K562 (cell line): ENCODE measurements around the gene LTBP2. TPM values are rescaled to one million over a fixed set of nuclear protein-coding genes. Genes with fewer than 3 reads are reported as not detected.
A peak's percentile ranks its signal among the peaks of the same experiment; 100 is the strongest.

Experiments
- BDP1 ChIP-seq: IDR thresholded peaks from 3 replicates; pipeline ENCODE4 v1.6.1; 2011; ENCODE audit not compliant: insufficient read length, insufficient read depth
- EGR1 ChIP-seq: fragments of 450-650 bp; conservative IDR thresholded peaks from 2 replicates; pipeline ENCODE4 v1.6.1; 2017; ENCODE audit warnings: mild to moderate bottlenecking
- HNRNPH1 ChIP-seq: fragments of 200-400 bp; formaldehyde crosslinking; optimal IDR thresholded peaks from 2 replicates; pipeline ENCODE3; 2017; ENCODE audit warnings: low read depth, mild to moderate bottlenecking, low read length, moderate library complexity
- NUFIP1 ChIP-seq: fragments of 450-650 bp; IDR thresholded peaks from 2 replicates; pipeline ENCODE4 v1.6.1; 2018; ENCODE audit not compliant: partially characterized antibody
- POLR2AphosphoS2 ChIP-seq: IDR thresholded peaks from 2 replicates; pipeline ENCODE4 v1.6.1; 2012; ENCODE audit warnings: low read length, improper control_type of control experiment
- REST ChIP-seq, 2 experiments: fragments of 450-650 bp; formaldehyde crosslinking in 1 of 2; IDR thresholded peaks; 2 replicates each; pipeline versions ENCODE4 v1.4.0 to v1.6.1; 2014 to 2020; ENCODE audit warnings: mild to moderate bottlenecking in 2 of 2, borderline replicate concordance in 1 of 2, low read depth in 1 of 2
- SETDB1 ChIP-seq: IDR thresholded peaks from one replicate; pipeline ENCODE4 v1.6.1; 2012; ENCODE audit warnings: low read length, control low read depth, inconsistent platforms
- TFAP4 ChIP-seq: sonication (generic); formaldehyde crosslinking; IDR thresholded peaks from 2 replicates; pipeline ENCODE4 v1.8.0; 2022; ENCODE audit warnings: missing genetic modification reagents, mild to moderate bottlenecking, moderate library complexity, borderline replicate concordance
- ZBTB33 ChIP-seq: sonication (generic); formaldehyde crosslinking; IDR thresholded peaks from 2 replicates; pipeline ENCODE4 v1.8.1; 2023; ENCODE audit warnings: mild to moderate bottlenecking, missing genetic modification reagents
- polyA plus RNA-seq, 8 experiments: library from polyadenylated mRNA; depleted of rRNA in 4 of 8; stranded (reverse) in 5 of 8; unstranded in 3 of 8; fragments of >200 nt; fragmentation: Nextera tagmentation in 2 of 8; fragmentation: Illumina TruSeq in 1 of 8; extraction: Ambion mirVana in 2 of 8; extraction: Trizol in 1 of 8; gene quantifications; 2 replicates each; pipeline versions ENCODE4 v1.2.1 to v1.2.3, GENCODE V29; 2011 to 2014; ENCODE audit warnings: inconsistent platforms in 1 of 8, missing spikeins in 1 of 8
- total RNA-seq, 7 experiments: library from RNA; depleted of rRNA in 6 of 7; stranded (reverse); fragments of >200 nt in 6 of 7; fragmentation: Illumina TruSeq in 2 of 7; extraction: Trizol in 2 of 7; gene quantifications; 2 replicates each; pipeline versions ENCODE4 v1.2.1 to v1.2.3, GENCODE V29; 2011 to 2021; ENCODE audit warnings: low replicate concordance in 1 of 7
- TF ChIP-seq, protein P1 (sequence below): fragments of 250-450 bp; sonication (Bioruptor Pico); IDR thresholded peaks from 2 replicates; pipeline ENCODE4 v1.5.0; 2021
- TF ChIP-seq, protein P2 (sequence below): fragments of 450-650 bp; IDR thresholded peaks from 2 replicates; pipeline ENCODE4 v1.6.1; 2016; ENCODE audit warnings: borderline replicate concordance
- TF ChIP-seq, protein P3 (sequence below): IDR thresholded peaks from 3 replicates; pipeline ENCODE4 v1.6.1; 2011; ENCODE audit warnings: borderline replicate concordance, mild to moderate bottlenecking; ENCODE audit not compliant: insufficient read length, insufficient read depth

The LTBP2 gene
- total and polyA plus RNA-seq, 9 of the 15 experiments (the other 6 are each of a cell fraction or from before 2014, with no cell fraction given): under 0.01 to 0.18 (median 0.03) TPM; not detected in 3

GRCh38 chr14:74649167-74649566, 37.1 kb upstream of the LTBP2 start (continued):
- TF ChIP-seq REST (IDR thresholded peaks at IDR 0.05; ENCODE audit: borderline replicate concordance): peak; percentile 58
- no peak for TF ChIP-seq REST (CRISPR knock-in tag; IDR thresholded peaks at IDR 0.05; ENCODE audit: low read depth)
- 0 out of 2 replicates have a peak, but pooled peaks have one; percentile 15 for TF ChIP-seq TFAP4 (CRISPR knock-in tag)
- no peak for TF ChIP-seq POLR2AphosphoS2
- TF ChIP-seq BDP1: no peak
- TF ChIP-seq NUFIP1: no peak
- TF ChIP-seq, protein P1, sequence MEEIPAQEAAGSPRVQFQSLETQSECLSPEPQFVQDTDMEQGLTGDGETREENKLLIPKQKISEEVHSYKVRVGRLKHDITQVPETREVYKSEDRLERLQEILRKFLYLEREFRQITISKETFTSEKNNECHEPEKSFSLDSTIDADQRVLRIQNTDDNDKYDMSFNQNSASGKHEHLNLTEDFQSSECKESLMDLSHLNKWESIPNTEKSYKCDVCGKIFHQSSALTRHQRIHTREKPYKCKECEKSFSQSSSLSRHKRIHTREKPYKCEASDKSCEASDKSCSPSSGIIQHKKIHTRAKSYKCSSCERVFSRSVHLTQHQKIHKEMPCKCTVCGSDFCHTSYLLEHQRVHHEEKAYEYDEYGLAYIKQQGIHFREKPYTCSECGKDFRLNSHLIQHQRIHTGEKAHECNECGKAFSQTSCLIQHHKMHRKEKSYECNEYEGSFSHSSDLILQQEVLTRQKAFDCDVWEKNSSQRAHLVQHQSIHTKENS (CRISPR knock-in tag): no peak
- TF ChIP-seq, protein P2, sequence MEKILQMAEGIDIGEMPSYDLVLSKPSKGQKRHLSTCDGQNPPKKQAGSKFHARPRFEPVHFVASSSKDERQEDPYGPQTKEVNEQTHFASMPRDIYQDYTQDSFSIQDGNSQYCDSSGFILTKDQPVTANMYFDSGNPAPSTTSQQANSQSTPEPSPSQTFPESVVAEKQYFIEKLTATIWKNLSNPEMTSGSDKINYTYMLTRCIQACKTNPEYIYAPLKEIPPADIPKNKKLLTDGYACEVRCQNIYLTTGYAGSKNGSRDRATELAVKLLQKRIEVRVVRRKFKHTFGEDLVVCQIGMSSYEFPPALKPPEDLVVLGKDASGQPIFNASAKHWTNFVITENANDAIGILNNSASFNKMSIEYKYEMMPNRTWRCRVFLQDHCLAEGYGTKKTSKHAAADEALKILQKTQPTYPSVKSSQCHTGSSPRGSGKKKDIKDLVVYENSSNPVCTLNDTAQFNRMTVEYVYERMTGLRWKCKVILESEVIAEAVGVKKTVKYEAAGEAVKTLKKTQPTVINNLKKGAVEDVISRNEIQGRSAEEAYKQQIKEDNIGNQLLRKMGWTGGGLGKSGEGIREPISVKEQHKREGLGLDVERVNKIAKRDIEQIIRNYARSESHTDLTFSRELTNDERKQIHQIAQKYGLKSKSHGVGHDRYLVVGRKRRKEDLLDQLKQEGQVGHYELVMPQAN: no peak
- TF ChIP-seq, protein P3, sequence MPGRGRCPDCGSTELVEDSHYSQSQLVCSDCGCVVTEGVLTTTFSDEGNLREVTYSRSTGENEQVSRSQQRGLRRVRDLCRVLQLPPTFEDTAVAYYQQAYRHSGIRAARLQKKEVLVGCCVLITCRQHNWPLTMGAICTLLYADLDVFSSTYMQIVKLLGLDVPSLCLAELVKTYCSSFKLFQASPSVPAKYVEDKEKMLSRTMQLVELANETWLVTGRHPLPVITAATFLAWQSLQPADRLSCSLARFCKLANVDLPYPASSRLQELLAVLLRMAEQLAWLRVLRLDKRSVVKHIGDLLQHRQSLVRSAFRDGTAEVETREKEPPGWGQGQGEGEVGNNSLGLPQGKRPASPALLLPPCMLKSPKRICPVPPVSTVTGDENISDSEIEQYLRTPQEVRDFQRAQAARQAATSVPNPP: no peak
- no peak for TF ChIP-seq EGR1
- no peak for TF ChIP-seq SETDB1
- TF ChIP-seq HNRNPH1: no peak
- no peak for TF ChIP-seq ZBTB33
